ENCODE results near the gene MT1M.

DNA sequence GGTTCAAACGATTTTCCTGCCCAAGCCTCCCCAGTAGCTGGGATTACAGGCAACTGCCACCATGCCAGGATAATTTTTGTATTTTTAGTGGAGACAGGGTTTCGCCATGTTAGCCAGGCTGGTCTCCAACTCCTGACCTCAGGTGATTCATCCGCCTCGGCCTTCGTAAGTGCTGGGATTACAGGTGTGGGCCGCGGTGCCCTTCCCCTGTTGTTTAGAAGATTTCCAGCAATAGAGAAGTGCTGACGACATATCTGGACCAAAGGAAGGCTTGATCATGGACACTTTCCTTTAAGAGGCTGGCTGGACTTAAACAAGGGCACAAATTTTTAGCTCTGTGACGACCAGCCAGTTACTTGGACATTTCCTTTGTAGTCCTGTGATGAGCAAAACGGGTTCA lies 1.3 kb upstream of the MT1M start:
- TF ChIP-seq CTCF (optimal IDR thresholded peaks at IDR 0.05 in 1 of 3, IDR thresholded peaks at IDR 0.05 in 1 of 3, conservative IDR thresholded peaks at IDR 0.05 in 1 of 3; ENCODE audit: extremely low read depth in 1 of 3, insufficient read depth in 2 of 3, low read length in 3 of 3), result no peak
- TF ChIP-seq EZH2 (IDR thresholded peaks at IDR 0.05; ENCODE audit: low read length), result no peak
